H1 (cell line): ENCODE measurements around the gene MMADHC. TPM values are rescaled to one million over a fixed set of nuclear protein-coding genes. Genes with fewer than 3 reads are reported as not detected.

Source experiments
- ATF3 ChIP-seq: IDR thresholded peaks from 2 replicates; pipeline ENCODE4 v1.6.1; 2011; ENCODE audit warnings: low read depth, mild to moderate bottlenecking, low read length; ENCODE audit not compliant: insufficient read depth
- polyA plus RNA-seq, 7 experiments: library from polyadenylated mRNA; depleted of rRNA in 3 of 7; stranded (reverse) in 5 of 7; unstranded in 2 of 7; fragments of >200 nt in 5 of 7; fragments of 200-250 nt in 2 of 7; gene quantifications; 1 replicate in 5 of 7; 2 replicates in 1 of 7; 4 replicates in 1 of 7; pipeline versions ENCODE4 v1.2.1 to v1.2.3, GENCODE V29; 2011 to 2013; ENCODE audit warnings: missing spikeins in 2 of 7, mixed read lengths in 2 of 7
- total RNA-seq: library from RNA; stranded (reverse); fragmentation: NEBNext Ultra II Directional; extraction: Animal tissue kit (Norgen Biotek cat#: 25700); gene quantifications from 2 replicates; pipeline ENCODE4 v1.2.1, GENCODE V29; 2021

The MMADHC gene
- total and polyA plus RNA-seq, 2 of the 8 experiments (the other 6 are each of a cell fraction or from before 2014, with no cell fraction given) = 61.1 to 130 TPM

- no peak for TF ChIP-seq ATF3
Observed at GRCh38 chr2:149629026-149629425, 41.5 kb upstream of the MMADHC start (continued).
